HG03064 (cell line): ENCODE data around the gene PAAF1.

Source experiments
- ATAC-seq: cut with Tn5 transposase; IDR thresholded peaks from one replicate; pipeline ENCODE4 v1.9.1; 2021; ENCODE audit warnings: low read depth; ENCODE audit not compliant: unreplicated experiment

Gene PAAF1

GRCh38 chr11:73969991-73970800, 93.4 kb downstream of the PAAF1 start:
- ATAC-seq = no peak

DNA sequence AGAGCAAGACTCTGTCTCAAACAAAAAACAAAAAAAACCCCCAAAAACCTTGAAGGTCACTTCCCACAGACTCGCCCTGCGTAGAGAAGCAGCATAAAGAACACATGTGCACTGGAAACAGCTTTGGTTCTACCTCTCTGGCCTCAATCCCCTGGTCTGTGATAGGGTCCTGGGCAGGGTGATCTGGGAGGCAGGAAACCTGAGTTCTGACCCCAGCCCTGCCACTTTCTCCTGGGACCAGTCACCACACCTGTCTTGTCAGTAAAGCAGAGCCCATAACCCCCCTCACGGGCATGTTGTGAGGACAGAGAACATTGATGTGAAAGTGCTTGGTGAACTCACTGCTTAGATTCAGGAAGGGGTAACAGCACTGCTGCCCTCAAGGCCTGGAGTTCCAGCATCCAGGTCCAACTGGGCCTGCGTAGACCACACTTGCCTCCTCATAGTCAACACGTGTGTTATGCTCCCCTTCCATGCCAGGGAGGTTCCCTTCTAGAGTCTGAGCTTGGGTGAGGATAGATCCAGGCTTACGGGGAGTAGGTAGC, 94.4 kb downstream of the PAAF1 start:
- ATAC-seq = no peak

GRCh38 chr11:73972187-73972586, 95.4 kb downstream of the PAAF1 start:
- no peak for ATAC-seq

- no peak for ATAC-seq
These were observed 96.0 kb downstream of the PAAF1 start for GRCh38 chr11:73972620-73973449.

GRCh38 chr11:73974604-73975478, 98.0 kb downstream of the PAAF1 start:
- ATAC-seq = no peak

DNA sequence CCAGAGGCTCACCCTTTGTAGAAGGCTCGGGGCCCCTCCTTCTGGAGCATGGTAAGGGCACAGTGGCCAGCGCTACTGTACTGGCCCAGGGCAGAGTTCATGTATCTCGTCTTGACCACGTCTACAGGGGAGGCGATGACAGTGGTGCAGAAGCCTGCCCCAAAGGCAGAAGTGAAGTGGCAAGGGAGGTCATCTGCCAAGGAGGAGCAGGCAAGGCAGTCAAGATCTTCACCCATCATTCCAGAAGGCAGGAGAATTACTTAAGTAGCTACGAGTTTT, 98.6 kb downstream of the PAAF1 start:
- no peak for ATAC-seq

DNA sequence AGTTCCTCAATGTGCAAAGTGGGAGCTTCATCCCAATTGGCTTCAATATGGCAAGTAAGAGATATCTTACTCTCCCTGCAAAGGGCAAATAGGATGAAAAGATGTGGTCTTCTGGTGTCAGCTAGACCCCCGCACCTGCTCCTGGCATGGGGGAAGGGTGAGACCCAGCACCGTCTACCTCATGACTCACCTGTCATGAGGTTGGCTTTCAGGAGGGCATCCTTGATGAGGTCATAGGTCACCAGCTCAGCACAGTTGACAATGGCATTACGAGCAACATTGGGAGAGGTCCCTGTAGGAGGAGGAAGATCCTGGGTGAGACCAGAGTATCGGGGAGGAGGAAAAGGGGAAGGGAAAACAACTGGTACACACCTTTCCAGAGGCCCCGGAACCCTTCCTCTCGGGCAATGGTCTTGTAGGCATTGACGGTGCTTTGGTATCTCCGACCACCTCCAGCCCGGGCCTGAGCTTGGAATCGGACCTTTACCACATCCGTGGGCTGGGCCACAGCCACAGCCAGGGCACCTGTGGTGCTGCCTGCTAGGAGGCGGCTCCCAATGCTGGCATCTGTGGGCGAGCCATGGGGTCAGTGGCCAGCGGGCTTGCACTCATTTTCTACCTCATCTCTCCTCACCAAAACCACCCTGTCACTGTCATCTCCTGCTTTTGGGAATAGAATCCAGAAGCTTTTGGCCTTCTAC, 99.8 kb downstream of the PAAF1 start:
- ATAC-seq = no peak

DNA sequence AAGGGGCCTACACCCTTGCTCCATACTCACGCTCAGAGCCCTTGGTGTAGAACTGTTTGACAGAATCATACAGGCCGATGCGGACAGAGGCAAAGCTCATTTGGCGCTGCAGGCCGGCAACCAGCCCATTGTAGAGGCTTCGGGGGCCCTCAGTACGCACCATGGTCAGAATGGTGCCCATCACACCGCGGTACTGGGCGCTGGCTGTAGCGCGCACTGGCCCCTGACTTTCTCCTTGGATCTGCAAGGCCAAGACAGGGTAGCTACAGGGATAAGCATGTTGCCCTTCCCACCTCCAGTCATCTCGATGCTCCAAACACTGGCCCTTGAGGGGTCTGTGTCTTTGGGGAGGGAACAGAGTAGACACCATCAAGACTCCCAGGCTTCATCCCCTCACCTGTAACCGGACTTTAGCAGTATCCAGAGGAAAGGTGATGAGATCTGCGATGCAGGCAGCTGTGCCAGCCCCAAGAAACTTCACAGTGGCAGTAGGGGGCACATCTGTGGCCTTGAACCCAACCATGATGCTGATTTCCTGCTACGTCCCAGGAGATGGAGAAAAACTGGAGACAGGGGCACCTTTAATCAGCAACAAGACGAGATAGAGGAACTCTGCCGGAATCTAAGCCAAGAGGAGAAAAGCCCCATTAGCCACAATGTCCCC, 101.2 kb downstream of the PAAF1 start:
- no peak for ATAC-seq

DNA sequence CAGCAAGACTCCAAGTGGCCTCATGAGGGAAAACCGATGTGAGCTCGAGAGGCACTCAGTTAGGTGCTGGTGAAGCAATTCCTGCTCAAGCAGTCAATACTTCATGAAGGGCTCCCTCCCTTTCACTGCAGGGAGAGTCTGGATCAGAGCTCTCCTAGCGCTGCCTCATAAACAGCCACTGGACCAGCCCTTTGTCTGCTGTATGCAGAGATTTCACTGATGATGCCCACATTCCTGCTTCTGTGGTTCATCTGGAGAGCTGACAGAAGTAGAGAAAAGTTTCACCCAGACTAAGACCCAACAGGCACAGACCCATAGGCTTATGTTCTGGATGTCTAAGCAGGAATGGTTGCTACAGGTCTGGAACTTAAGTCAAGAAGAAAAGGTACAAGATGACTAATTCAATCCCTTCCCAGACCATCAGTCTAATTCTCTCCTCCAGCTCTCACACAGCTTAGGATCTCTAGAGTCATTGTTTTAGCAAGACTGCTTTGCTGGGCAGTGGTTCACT, 101.8 kb downstream of the PAAF1 start:
- no peak for ATAC-seq

- ATAC-seq = peak; percentile 44
These were observed 103.5 kb downstream of the PAAF1 start for GRCh38 chr11:73980001-73980961.
